HepG2 (cell line): Measurements from ENCODE around the gene ZDHHC14. TPM values are rescaled to one million over a fixed set of nuclear protein-coding genes. Genes with fewer than 3 reads are reported as not detected.

Experiments used
- ATAC-seq: fragments of 200-7000 bp; cut with Tn5 transposase; 3 replicates; pipeline ENCODE4 v1.9.1; 2020; ENCODE audit warnings: mild to moderate bottlenecking, moderate library complexity
- BruUV-seq: library from RNA; stranded (reverse); fragments of 400-500 nt; replicated peaks from 2 replicates; lab custom pipeline; 2021; lab: Mats Ljungman, UMichigan
- CTCF ChIA-PET: fragments of 300-600 bp; formaldehyde crosslinking; extraction: SDS; loops from one replicate; lab custom pipeline; 2021; ENCODE audit warnings: low total read pairs, inconsistent platforms, low intra/inter-chr PET ratio; lab: Yijun Ruan, JAX
- POLR2A ChIA-PET: fragments of 350-600 bp; sonication (Branson Sonifier 250); formaldehyde crosslinking; loops from one replicate; lab custom pipeline; 2020; ENCODE audit warnings: antibody characterized with exemption, inconsistent platforms; lab: Yijun Ruan, JAX
- DNase-seq: peaks from one replicate; pipeline ENCODE4 v3.0.0-alpha.2; 2015; ENCODE audit warnings: low spot score
- FAIRE-seq: peaks from 3 replicates; lab custom pipeline; 2011; peaks lifted over from hg19 to GRCh38; lab: Jason Lieb, UNC
- H2AFZ ChIP-seq: one replicate; pipeline ENCODE4 v1.6.1; 2011; ENCODE audit warnings: low read length, inconsistent platforms
- H3K27ac ChIP-seq: fragments of 300-600 bp; 3 replicates; pipeline ENCODE4 v1.8.0; 2011; ENCODE audit warnings: mixed run types, mild to moderate bottlenecking, mixed read lengths, low read length, inconsistent platforms; ENCODE audit not compliant: insufficient read depth; ENCODE audit errors: extremely low read length
- H3K27me3 ChIP-seq, 2 experiments: fragments of 200-600 bp in 1 of 2; 2 replicates in 1 of 2; 3 replicates in 1 of 2; pipeline versions ENCODE4 v1.6.0 to v1.8.0; 2011; ENCODE audit warnings: low read length in 2 of 2, mild to moderate bottlenecking in 2 of 2, moderate library complexity in 2 of 2, inconsistent platforms in 1 of 2; ENCODE audit not compliant: insufficient read depth in 2 of 2, control insufficient read depth in 1 of 2
- H3K36me3 ChIP-seq, 2 experiments: fragments of 200-600 bp in 1 of 2; replicated peaks in 1 of 2; 2 replicates in 1 of 2; 3 replicates in 1 of 2; pipeline versions ENCODE4 v1.5.1 to v1.8.0; 2011; ENCODE audit warnings: low read length in 2 of 2, inconsistent platforms in 1 of 2; ENCODE audit not compliant: insufficient read depth in 2 of 2, control insufficient read depth in 1 of 2
- H3K4me1 ChIP-seq: 2 replicates; pipeline ENCODE4 v1.5.1; 2012; ENCODE audit warnings: low read length, inconsistent platforms; ENCODE audit not compliant: insufficient read depth
- H3K4me2 ChIP-seq: 2 replicates; pipeline ENCODE4 v1.6.0; 2011; ENCODE audit warnings: low read depth, low read length, inconsistent platforms
- H3K4me3 ChIP-seq, 3 experiments: fragments of 200-600 bp in 1 of 3; sonication (generic), shearing (Covaris generic) in 1 of 3; replicated peaks in 1 of 3; 2 replicates each; pipeline ENCODE4 v1.5.1; 2011 to 2016; ENCODE audit warnings: low read length in 3 of 3, inconsistent platforms in 2 of 3, low read depth in 2 of 3, mild to moderate bottlenecking in 2 of 3, control low read depth in 1 of 3, mixed read lengths in 1 of 3; ENCODE audit not compliant: insufficient read depth in 1 of 3
- H3K79me2 ChIP-seq: one replicate; pipeline ENCODE4 v1.6.1; 2011; ENCODE audit warnings: low read length, inconsistent platforms; ENCODE audit not compliant: insufficient read depth
- H3K9ac ChIP-seq: 2 replicates; pipeline ENCODE4 v1.6.0; 2011; ENCODE audit warnings: mild to moderate bottlenecking, low read depth, low read length, inconsistent platforms; ENCODE audit not compliant: insufficient read depth
- H3K9me3 ChIP-seq: 2 replicates; pipeline ENCODE4 v1.5.1; 2012; ENCODE audit warnings: mild to moderate bottlenecking, low read length
- H4K20me1 ChIP-seq: 2 replicates; pipeline ENCODE4 v1.6.0; 2011; ENCODE audit warnings: inconsistent platforms, mild to moderate bottlenecking, low read length, moderate library complexity; ENCODE audit not compliant: insufficient read depth
- CREB3 ChIP-seq: sonication (generic); formaldehyde crosslinking; IDR thresholded peaks from 2 replicates; pipeline ENCODE4 v1.5.0; 2020; ENCODE audit warnings: missing genetic modification reagents
- HIVEP1 ChIP-seq: sonication (generic); formaldehyde crosslinking; IDR thresholded peaks from 2 replicates; pipeline ENCODE4 v1.4.0; 2020; ENCODE audit warnings: mild to moderate bottlenecking, missing genetic modification reagents
- MZF1 ChIP-seq: sonication (generic); formaldehyde crosslinking; IDR thresholded peaks from 2 replicates; pipeline ENCODE4 v1.8.1; 2023; ENCODE audit warnings: mild to moderate bottlenecking, missing genetic modification reagents, borderline replicate concordance
- SPEN ChIP-seq: sonication (generic); formaldehyde crosslinking; IDR thresholded peaks from 2 replicates; pipeline ENCODE4 v1.5.1; 2020; ENCODE audit warnings: low read depth, mild to moderate bottlenecking, missing genetic modification reagents
- ZNF510 ChIP-seq: sonication (generic); formaldehyde crosslinking; IDR thresholded peaks from 2 replicates; pipeline ENCODE4 v1.4.0; 2020; ENCODE audit warnings: low read depth, mild to moderate bottlenecking, missing genetic modification reagents
- WGBS: methylation state at CpG from one replicate; pipeline ENCODE4 v1.1.6; 2017; ENCODE audit warnings: low lambda C conversion rate; 5-methylcytosine and 5-hydroxymethylcytosine counted together
- in situ Hi-C: cut with HindIII; loops from 2 replicates; pipeline ENCODE4 v1.10.0; 2017; ENCODE audit warnings: low pct_unique_long_range_greater_than_20kb; ENCODE audit not compliant: extremely low pct_ligation_motif_present
- intact Hi-C: fragments of 100-400 bp; cut with micrococcal nuclease; formaldehyde crosslinking; loops from one replicate; pipeline ENCODE4 v1.10.0; 2022; ENCODE audit not compliant: unreplicated experiment
- polyA plus RNA-seq, 8 experiments: library from polyadenylated mRNA; depleted of rRNA in 3 of 8; stranded (reverse) in 7 of 8; unstranded in 1 of 8; fragments of >200 nt; fragmentation: Illumina TruSeq in 4 of 8; extraction: Trizol in 4 of 8; gene quantifications; 2 replicates each; pipeline versions ENCODE4 v1.2.1 to v1.2.3, GENCODE V29; 2011 to 2016; ENCODE audit warnings: low read depth in 4 of 8, missing spikeins in 1 of 8, mixed read lengths in 1 of 8; ENCODE audit not compliant: insufficient read depth in 1 of 8
- total RNA-seq, 5 experiments: library from RNA; depleted of rRNA; stranded (reverse); fragments of >200 nt; fragmentation: Illumina TruSeq; extraction: Trizol; gene quantifications; 2 replicates each; pipeline ENCODE4 v1.2.3, GENCODE V29; 2016; ENCODE audit warnings: low read depth in 1 of 5
- TF ChIP-seq, protein P1 (sequence below): IDR thresholded peaks from 2 replicates; pipeline ENCODE4 v1.6.1; 2016; ENCODE audit warnings: low read depth

ZDHHC14 gene
- total and polyA plus RNA-seq, 2 of the 13 experiments (the other 11 are each of a cell fraction or from before 2014, with no cell fraction given) = 3.7 to 9.5 TPM

GRCh38 chr6:157388924-157389323, 7.9 kb downstream of the ZDHHC14 start:
- H3K9ac ChIP-seq = no peak overlapping the region
- intact Hi-C loops = no loop called here
- ChIA-PET CTCF (no interaction called here), POLR2A (no interaction called here)
- TF ChIP-seq CREB3 (no peak), SPEN (CRISPR knock-in tag) (no peak), MZF1 (CRISPR knock-in tag) (no peak), HIVEP1 (CRISPR knock-in tag) (no peak), ZNF510 (no peak)
- TF ChIP-seq, protein P1, sequence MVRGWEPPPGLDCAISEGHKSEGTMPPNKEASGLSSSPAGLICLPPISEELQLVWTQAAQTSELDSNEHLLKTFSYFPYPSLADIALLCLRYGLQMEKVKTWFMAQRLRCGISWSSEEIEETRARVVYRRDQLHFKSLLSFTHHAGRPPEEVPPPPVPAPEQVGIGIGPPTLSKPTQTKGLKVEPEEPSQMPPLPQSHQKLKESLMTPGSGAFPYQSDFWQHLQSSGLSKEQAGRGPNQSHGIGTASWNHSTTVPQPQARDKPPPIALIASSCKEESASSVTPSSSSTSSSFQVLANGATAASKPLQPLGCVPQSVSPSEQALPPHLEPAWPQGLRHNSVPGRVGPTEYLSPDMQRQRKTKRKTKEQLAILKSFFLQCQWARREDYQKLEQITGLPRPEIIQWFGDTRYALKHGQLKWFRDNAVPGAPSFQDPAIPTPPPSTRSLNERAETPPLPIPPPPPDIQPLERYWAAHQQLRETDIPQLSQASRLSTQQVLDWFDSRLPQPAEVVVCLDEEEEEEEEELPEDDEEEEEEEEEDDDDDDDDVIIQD (CRISPR knock-in tag) = no peak
- H3K4me3 ChIP-seq = no peak overlapping the region
- FAIRE-seq (no peak), DNase-seq (no peak), ATAC-seq (no peak)
- no peaks in the 10 kb centered on the region; a peak in 1 of 5 replicates for H3K27me3 ChIP-seq
- no peak overlapping the region for H3K27ac ChIP-seq
- 95% methylated on average over 2 of the region's 2 CpGs for WGBS
- peaks cover under 1% of the 10 kb centered on the region; the same call in 1 of the 2 replicates for H4K20me1 ChIP-seq
- H3K79me2 ChIP-seq = peaks cover 11% of the 10 kb centered on the region
- peaks cover 14% of the 10 kb centered on the region for H3K4me1 ChIP-seq
- H3K36me3 ChIP-seq = no peaks in the 10 kb centered on the region
- BruUV-seq = no TSS peak
- H2AFZ ChIP-seq = no peak overlapping the region
- peaks cover 14% of the 10 kb centered on the region for H3K9me3 ChIP-seq
- H3K4me2 ChIP-seq = no peak overlapping the region
- in situ Hi-C loops = no loop called here
